ENCODE results near the gene WNK2.

WNK2 gene

GRCh38 chr9:93244510-93245436, 60.8 kb downstream of the WNK2 start:
- H3K4me3 ChIP-seq (ENCODE audit: control insufficient read depth, low read depth, low read length): no peak overlapping the region
- DNase-seq (ENCODE audit: low read depth): no peak
- no peak for TF ChIP-seq CTCF (conservative IDR thresholded peaks at IDR 0.05; ENCODE audit: control insufficient read depth, insufficient read depth, low read depth, low read length)

DNA sequence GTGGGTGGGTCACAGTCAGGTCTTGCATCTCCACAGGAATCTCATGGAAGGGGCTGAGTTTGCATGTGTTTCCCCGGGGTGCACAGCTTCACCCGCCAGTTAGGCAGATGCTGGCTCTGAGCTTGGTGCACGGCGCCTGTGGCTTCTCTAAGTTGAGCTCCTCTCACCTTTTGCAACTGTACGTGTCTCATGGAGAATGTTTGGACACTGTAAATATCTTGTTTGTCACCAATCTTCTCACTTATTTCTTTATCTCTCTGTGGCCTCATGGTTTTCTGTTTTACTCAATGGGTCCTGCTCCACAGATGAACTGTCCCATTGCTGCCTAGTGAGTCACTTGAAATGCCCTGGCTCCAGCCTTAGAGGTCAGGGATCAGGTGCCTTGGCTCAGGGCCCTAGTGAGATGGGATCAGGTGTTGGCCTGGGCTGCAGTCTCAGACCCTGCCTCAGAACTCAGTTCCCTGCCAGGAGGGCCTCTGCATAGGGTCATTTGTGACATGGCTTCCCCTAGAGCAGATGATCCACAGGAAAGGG, 61.6 kb downstream of the WNK2 start:
- no peak for DNase-seq (ENCODE audit: low read depth)
- no peak overlapping the region for H3K4me3 ChIP-seq (ENCODE audit: control insufficient read depth, low read depth, low read length)
- no peak for TF ChIP-seq CTCF (conservative IDR thresholded peaks at IDR 0.05; ENCODE audit: control insufficient read depth, insufficient read depth, low read depth, low read length)

DNA sequence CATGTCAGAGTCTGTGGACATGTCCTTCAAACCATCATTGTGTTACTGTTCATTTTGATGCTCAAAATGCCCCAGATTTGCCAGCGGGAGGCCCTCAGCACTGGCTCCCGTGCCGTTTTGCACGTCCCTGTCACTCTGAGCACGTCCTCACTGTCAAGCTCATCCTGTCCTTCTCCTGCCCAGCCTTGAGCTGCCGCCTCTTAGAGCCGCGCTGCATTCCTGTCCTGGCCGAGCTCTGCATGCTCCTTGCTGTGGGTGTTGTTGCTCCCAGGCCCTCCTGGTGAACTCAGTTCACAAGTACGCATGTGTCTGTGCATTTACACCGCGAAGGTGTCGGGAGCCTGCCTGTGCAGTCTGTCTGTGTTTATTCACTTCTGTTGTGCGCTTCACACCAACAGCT, 62.2 kb downstream of the WNK2 start:
- H3K4me3 ChIP-seq (ENCODE audit: control insufficient read depth, low read depth, low read length): no peak overlapping the region
- no peak for TF ChIP-seq CTCF (conservative IDR thresholded peaks at IDR 0.05; ENCODE audit: control insufficient read depth, insufficient read depth, low read depth, low read length)
- no peak for DNase-seq (ENCODE audit: low read depth)

DNA sequence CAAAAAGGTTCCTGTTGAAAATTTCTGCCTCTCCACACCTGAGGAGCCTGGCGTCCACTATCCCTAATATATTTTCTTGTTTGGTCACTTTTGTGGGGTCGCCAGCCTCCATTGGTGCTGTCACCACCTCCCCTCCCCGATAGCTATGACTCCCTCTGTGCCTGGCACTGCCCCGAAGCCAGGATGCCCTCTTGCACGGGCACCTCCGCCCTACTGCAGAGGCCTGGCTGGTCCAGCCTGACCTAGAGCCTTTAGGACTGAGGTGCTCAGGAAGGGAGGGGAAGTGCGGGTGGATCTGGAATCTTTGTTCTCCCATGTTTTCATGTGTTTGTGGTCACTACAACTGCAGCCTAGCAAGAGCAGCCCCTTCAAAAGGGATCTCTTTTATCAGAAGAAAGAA, 62.6 kb downstream of the WNK2 start:
- no peak overlapping the region for H3K4me3 ChIP-seq (ENCODE audit: control insufficient read depth, low read depth, low read length)
- TF ChIP-seq CTCF (conservative IDR thresholded peaks at IDR 0.05; ENCODE audit: control insufficient read depth, insufficient read depth, low read depth, low read length): no peak
- DNase-seq (ENCODE audit: low read depth): no peak

GRCh38 chr9:93247099-93247865, 63.3 kb downstream of the WNK2 start:
- no peak for TF ChIP-seq CTCF (conservative IDR thresholded peaks at IDR 0.05; ENCODE audit: control insufficient read depth, insufficient read depth, low read depth, low read length)
- no peak for DNase-seq (ENCODE audit: low read depth)
- no peak overlapping the region for H3K4me3 ChIP-seq (ENCODE audit: control insufficient read depth, low read depth, low read length)

- no peak for TF ChIP-seq CTCF (conservative IDR thresholded peaks at IDR 0.05; ENCODE audit: control insufficient read depth, insufficient read depth, low read depth, low read length)
- no peak overlapping the region for H3K4me3 ChIP-seq (ENCODE audit: control insufficient read depth, low read depth, low read length)
- no peak for DNase-seq (ENCODE audit: low read depth)
These were observed 64.0 kb downstream of the WNK2 start for GRCh38 chr9:93247892-93248291.
